ENCODE data around the gene FBXO36. TPM values are rescaled to one million over a fixed set of nuclear protein-coding genes. Genes with fewer than 3 reads are reported as not detected.

FBXO36 gene
- total and polyA plus RNA-seq, 10 of the 15 experiments (the other 5 are each of a cell fraction or from before 2014, with no cell fraction given): 0.79 to 2.7 (median 1.3) TPM

DNA sequence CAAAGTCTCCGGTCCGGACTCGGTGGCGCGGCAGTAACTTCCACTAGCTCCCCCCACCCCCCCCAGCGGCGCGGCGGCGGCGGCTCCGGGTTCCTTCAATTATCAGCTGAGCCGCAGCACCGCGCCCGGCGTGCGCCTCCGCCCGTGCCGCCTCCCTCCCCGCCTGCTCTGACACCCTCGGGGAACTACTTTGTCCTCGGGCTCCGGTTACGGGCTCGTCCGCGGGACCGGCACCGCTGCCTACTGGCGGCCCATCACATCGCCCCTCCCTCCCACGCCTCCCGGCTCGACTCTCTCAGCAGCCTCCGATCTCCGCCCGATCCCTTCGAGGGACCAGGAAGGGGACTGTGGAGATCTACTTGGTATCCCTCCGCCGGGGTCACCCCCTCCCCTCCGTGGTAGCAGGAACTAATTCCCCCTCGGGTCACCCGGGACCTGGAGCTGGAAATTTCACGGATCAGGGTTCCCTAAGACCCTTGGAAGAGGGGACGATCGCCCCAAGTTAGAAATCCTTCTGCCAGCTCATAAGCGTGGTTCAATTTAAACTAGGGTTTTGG, 333 bp upstream of the FBXO36 start, which contains the start of gene TRIP12 (continued):
- no peak for TF ChIP-seq PRDM15 (CRISPR knock-in tag; IDR thresholded peaks at IDR 0.05)
- no peak; the same call in 1 of the 2 replicates for TF ChIP-seq CREB1 (IDR thresholded peaks at IDR 0.05; ENCODE audit: low read depth)
- TF ChIP-seq ZNF592 (IDR thresholded peaks at IDR 0.05): no peak
- TF ChIP-seq ZBTB4 (CRISPR knock-in tag; IDR thresholded peaks at IDR 0.05): no peak
- no peak for TF ChIP-seq IRF5 (IDR thresholded peaks at IDR 0.05; ENCODE audit: borderline replicate concordance)
- no peak for TF ChIP-seq ZNF384 (IDR thresholded peaks at IDR 0.05; ENCODE audit: borderline replicate concordance, low read depth, low read length)
- 0 out of 2 replicates have a peak, but pooled peaks have one; percentile 36 for TF ChIP-seq RCOR1 (conservative IDR thresholded peaks at IDR 0.05; ENCODE audit: low read depth, low read length)
- no peak for TF ChIP-seq SUPT20H (IDR thresholded peaks at IDR 0.05; ENCODE audit: borderline replicate concordance, control insufficient read depth, low read depth, low read length)
- TF ChIP-seq USF2 (IDR thresholded peaks at IDR 0.05; ENCODE audit: borderline replicate concordance, low read depth, low read length): no peak
- peak; percentile 91 for TF ChIP-seq CHD2 (IDR thresholded peaks at IDR 0.05; ENCODE audit: borderline replicate concordance, low read depth, low read length)
- TF ChIP-seq MXI1 (IDR thresholded peaks at IDR 0.05; ENCODE audit: low read depth, low read length): 0 out of 2 replicates have a peak, but pooled peaks have one; percentile 14
- TF ChIP-seq NFYA (IDR thresholded peaks at IDR 0.05; ENCODE audit: borderline replicate concordance, low read depth, low read length): no peak
- peak; percentile 66 for TF ChIP-seq ATF7 (IDR thresholded peaks at IDR 0.05; ENCODE audit: low read depth)
- peak; percentile 74 for TF ChIP-seq NR2C2 (IDR thresholded peaks at IDR 0.05; ENCODE audit: borderline replicate concordance, control insufficient read depth, insufficient read length, low read depth)
- no peak for TF ChIP-seq CBX3 (IDR thresholded peaks at IDR 0.05; ENCODE audit: borderline replicate concordance, low read depth)

Measured in GM12878 (cell line).